ENCODE results near the gene GEMIN5. TPM values are rescaled to one million over a fixed set of nuclear protein-coding genes. Genes with fewer than 3 reads are reported as not detected.

The GEMIN5 gene
- total RNA-seq, 1 donor from 2014 or later = 16.3 TPM

- no peak for TF ChIP-seq CTCF (IDR thresholded peaks at IDR 0.05; ENCODE audit: insufficient read depth, low read length, poor library complexity, severe bottlenecking)
- peaks cover 1% of the 10 kb centered on the region for H3K36me3 ChIP-seq (ENCODE audit: control insufficient read depth, insufficient read depth, low read length)
- DNase-seq (ENCODE audit: low read depth) = no peak
- no peak overlapping the region for H3K4me3 ChIP-seq (ENCODE audit: low read depth, low read length)
- H3K27me3 ChIP-seq (ENCODE audit: control insufficient read depth, insufficient read depth, low read length) = no peaks in the 10 kb centered on the region
These were observed 52.6 kb downstream of the GEMIN5 start for GRCh38 chr5:154885439-154885838.

- TF ChIP-seq CTCF (IDR thresholded peaks at IDR 0.05; ENCODE audit: insufficient read depth, low read length, poor library complexity, severe bottlenecking) = no peak
These were observed 53.6 kb downstream of the GEMIN5 start for GRCh38 chr5:154884424-154884823.

GRCh38 chr5:154881986-154882385, 56.0 kb downstream of the GEMIN5 start:
- DNase-seq (ENCODE audit: low read depth) = no peak
- Histone ChIP-seq H3K4me3 (ENCODE audit: low read depth, low read length) (no peak overlapping the region), H3K27me3 (ENCODE audit: control insufficient read depth, insufficient read depth, low read length) (no peaks in the 10 kb centered on the region), H3K36me3 (ENCODE audit: control insufficient read depth, insufficient read depth, low read length) (peaks cover 2% of the 10 kb centered on the region)
- no peak for TF ChIP-seq CTCF (IDR thresholded peaks at IDR 0.05; ENCODE audit: insufficient read depth, low read length, poor library complexity, severe bottlenecking)

More at GRCh38 chr5:154884424-154884823, 53.6 kb downstream of the GEMIN5 start:
- H3K4me3 ChIP-seq (ENCODE audit: low read depth, low read length) = no peak overlapping the region
- H3K27me3 ChIP-seq (ENCODE audit: control insufficient read depth, insufficient read depth, low read length) = no peaks in the 10 kb centered on the region
- H3K36me3 ChIP-seq (ENCODE audit: control insufficient read depth, insufficient read depth, low read length) = peaks cover 1% of the 10 kb centered on the region
- DNase-seq (ENCODE audit: low read depth) = no peak

- Histone ChIP-seq H3K36me3 (ENCODE audit: control insufficient read depth, insufficient read depth, low read length) (peaks cover 4% of the 10 kb centered on the region), H3K27me3 (ENCODE audit: control insufficient read depth, insufficient read depth, low read length) (no peaks in the 10 kb centered on the region), H3K4me3 (ENCODE audit: low read depth, low read length) (no peak overlapping the region)
- DNase-seq (ENCODE audit: low read depth) = no peak
- TF ChIP-seq CTCF (IDR thresholded peaks at IDR 0.05; ENCODE audit: insufficient read depth, low read length, poor library complexity, severe bottlenecking) = no peak
These were observed 59.2 kb downstream of the GEMIN5 start for GRCh38 chr5:154878642-154879335.

- DNase-seq (ENCODE audit: low read depth) = no peak
- H3K27me3 ChIP-seq (ENCODE audit: control insufficient read depth, insufficient read depth, low read length) = no peaks in the 10 kb centered on the region
- no peak for TF ChIP-seq CTCF (IDR thresholded peaks at IDR 0.05; ENCODE audit: insufficient read depth, low read length, poor library complexity, severe bottlenecking)
- peaks cover 4% of the 10 kb centered on the region for H3K36me3 ChIP-seq (ENCODE audit: control insufficient read depth, insufficient read depth, low read length)
- H3K4me3 ChIP-seq (ENCODE audit: low read depth, low read length) = no peak overlapping the region
These were observed 64.2 kb downstream of the GEMIN5 start for GRCh38 chr5:154873791-154874331.

GRCh38 chr5:154871734-154872133, 66.3 kb downstream of the GEMIN5 start:
- H3K27me3 ChIP-seq (ENCODE audit: control insufficient read depth, insufficient read depth, low read length) = no peaks in the 10 kb centered on the region
- TF ChIP-seq CTCF (IDR thresholded peaks at IDR 0.05; ENCODE audit: insufficient read depth, low read length, poor library complexity, severe bottlenecking) = no peak
- peaks cover 3% of the 10 kb centered on the region for H3K36me3 ChIP-seq (ENCODE audit: control insufficient read depth, insufficient read depth, low read length)
- no peak for DNase-seq (ENCODE audit: low read depth)
- H3K4me3 ChIP-seq (ENCODE audit: low read depth, low read length) = no peak overlapping the region

Measured in kidney epithelial cell (primary cell).